H9 (cell line): ENCODE measurements around the gene UBE2D1. TPM values are rescaled to one million over a fixed set of nuclear protein-coding genes. Genes with fewer than 3 reads are reported as not detected.

Source experiments
- total RNA-seq: library from RNA; stranded (reverse); gene quantifications from 2 replicates; pipeline ENCODE4 v1.2.1, GENCODE V29; 2021

The UBE2D1 gene
- total RNA-seq, 1 experiment from 2014 or later, result 26.8 TPM

Other genes starting within 250 kb of the UBE2D1 start
- 7.2 and 7.3 TPM in 2 replicates for gene IPMK, start 67.1 kb upstream of the UBE2D1 start, total RNA-seq
- 37.3 and 42.0 TPM in 2 replicates for gene CISD1, start 65.8 kb upstream of the UBE2D1 start, total RNA-seq
- 129 and 144 TPM in 2 replicates for gene TFAM, start 50.4 kb downstream of the UBE2D1 start, total RNA-seq
- gene BICC1, start 177.9 kb downstream of the UBE2D1 start, total RNA-seq, result 0.57 and 0.64 TPM in 2 replicates